Measurements from ENCODE around the gene CACNB1.

Gene CACNB1

GRCh38 chr17:39187152-39187830 lies 10.2 kb downstream of the CACNB1 start:
- DNase-seq (ENCODE audit: low read depth): no peak
- no peak for TF ChIP-seq CTCF (conservative IDR thresholded peaks at IDR 0.05; ENCODE audit: control insufficient read depth, insufficient read depth, low read depth, low read length)
- no peak overlapping the region for H3K4me3 ChIP-seq (ENCODE audit: control insufficient read depth, low read depth, low read length)

- TF ChIP-seq CTCF (conservative IDR thresholded peaks at IDR 0.05; ENCODE audit: control insufficient read depth, insufficient read depth, low read depth, low read length): no peak
- no peak overlapping the region for H3K4me3 ChIP-seq (ENCODE audit: control insufficient read depth, low read depth, low read length)
- no peak for DNase-seq (ENCODE audit: low read depth)
Measured at GRCh38 chr17:39186481-39187002, 10.9 kb downstream of the CACNB1 start.

GRCh38 chr17:39183720-39184119 lies 13.7 kb downstream of the CACNB1 start:
- no peak overlapping the region for H3K4me3 ChIP-seq (ENCODE audit: control insufficient read depth, low read depth, low read length)

GRCh38 chr17:39183045-39183444 lies 14.4 kb downstream of the CACNB1 start:
- TF ChIP-seq CTCF (conservative IDR thresholded peaks at IDR 0.05; ENCODE audit: control insufficient read depth, insufficient read depth, low read depth, low read length): no peak
- no peak overlapping the region for H3K4me3 ChIP-seq (ENCODE audit: control insufficient read depth, low read depth, low read length)
- no peak for DNase-seq (ENCODE audit: low read depth)

More at GRCh38 chr17:39183720-39184119, 13.7 kb downstream of the CACNB1 start:
- DNase-seq (ENCODE audit: low read depth): no peak
- TF ChIP-seq CTCF (conservative IDR thresholded peaks at IDR 0.05; ENCODE audit: control insufficient read depth, insufficient read depth, low read depth, low read length): no peak

- DNase-seq (ENCODE audit: low read depth): no peak
- no peak for TF ChIP-seq CTCF (conservative IDR thresholded peaks at IDR 0.05; ENCODE audit: control insufficient read depth, insufficient read depth, low read depth, low read length)
- H3K4me3 ChIP-seq (ENCODE audit: control insufficient read depth, low read depth, low read length): no peak overlapping the region
Measured at GRCh38 chr17:39181303-39181702, 16.2 kb downstream of the CACNB1 start.

- no peak overlapping the region for H3K4me3 ChIP-seq (ENCODE audit: control insufficient read depth, low read depth, low read length)
- DNase-seq (ENCODE audit: low read depth): peak; percentile 44
- TF ChIP-seq CTCF (conservative IDR thresholded peaks at IDR 0.05; ENCODE audit: control insufficient read depth, insufficient read depth, low read depth, low read length): no peak
Measured at GRCh38 chr17:39178536-39178935, 18.9 kb downstream of the CACNB1 start.

Measured in fibroblast of mammary gland (primary cell).